MCF 10A (cell line): Measurements from ENCODE around the gene RGS19. TPM values are rescaled to one million over a fixed set of nuclear protein-coding genes. Genes with fewer than 3 reads are reported as not detected.

Source experiments
- BruUV-seq: library from RNA; stranded (reverse); fragments of 400-500 nt; replicated peaks from 2 replicates; lab custom pipeline; 2021; lab: Mats Ljungman, UMichigan
- CTCF ChIA-PET: fragments of 300-600 bp; sonication (Branson Sonifier 250); formaldehyde crosslinking; extraction: SDS; loops from one replicate; lab custom pipeline; 2021; ENCODE audit warnings: antibody characterized with exemption, inconsistent platforms; lab: Yijun Ruan, JAX
- POLR2A ChIA-PET: fragments of 300-600, 350-650 bp; sonication (Branson Sonifier 250); formaldehyde crosslinking; extraction: SDS; loops from one replicate; lab custom pipeline; 2020; ENCODE audit warnings: antibody characterized with exemption, inconsistent platforms; lab: Yijun Ruan, JAX
- DNase-seq: peaks from one replicate; pipeline ENCODE4 v3.0.0-alpha.2; 2018; ENCODE audit not compliant: unreplicated experiment
- H3K27ac Mint-ChIP-seq: one replicate; pipeline ENCODE4 v1.8.0; 2022; ENCODE audit warnings: mild to moderate bottlenecking, low read depth, mixed read lengths; ENCODE audit not compliant: unreplicated experiment
- H3K27me3 Mint-ChIP-seq: one replicate; pipeline ENCODE4 v1.8.0; 2022; ENCODE audit warnings: mixed read lengths; ENCODE audit not compliant: insufficient read depth, unreplicated experiment
- H3K36me3 Mint-ChIP-seq: one replicate; pipeline ENCODE4 v1.8.0; 2022; ENCODE audit warnings: mild to moderate bottlenecking, moderate library complexity, mixed read lengths; ENCODE audit not compliant: insufficient read depth, unreplicated experiment
- H3K4me1 Mint-ChIP-seq: one replicate; pipeline ENCODE4 v1.8.0; 2022; ENCODE audit warnings: mixed read lengths; ENCODE audit not compliant: insufficient read depth, unreplicated experiment
- H3K4me3 Mint-ChIP-seq: one replicate; pipeline ENCODE4 v1.8.0; 2022; ENCODE audit warnings: mild to moderate bottlenecking, moderate library complexity, mixed read lengths; ENCODE audit not compliant: unreplicated experiment
- H3K9me3 Mint-ChIP-seq: one replicate; pipeline ENCODE4 v1.8.0; 2022; ENCODE audit warnings: mixed read lengths; ENCODE audit not compliant: unreplicated experiment
- intact Hi-C: fragments of 100-400 bp; cut with micrococcal nuclease; formaldehyde crosslinking; loops from 2 replicates; pipeline ENCODE4 v1.14.1; 2022
- total RNA-seq: library from RNA; stranded (reverse); gene quantifications from 2 replicates; pipeline ENCODE4 v1.2.3, GENCODE V29; 2022
- TF ChIP-seq, protein P1 (sequence below): fragments of 200-600 bp; IDR thresholded peaks from one replicate; pipeline ENCODE4 v1.8.0; 2022; ENCODE audit warnings: antibody characterized with exemption, mild to moderate bottlenecking; ENCODE audit not compliant: unreplicated experiment

Gene RGS19
- total RNA-seq, 1 experiment from 2014 or later, result 8.8 TPM

DNA sequence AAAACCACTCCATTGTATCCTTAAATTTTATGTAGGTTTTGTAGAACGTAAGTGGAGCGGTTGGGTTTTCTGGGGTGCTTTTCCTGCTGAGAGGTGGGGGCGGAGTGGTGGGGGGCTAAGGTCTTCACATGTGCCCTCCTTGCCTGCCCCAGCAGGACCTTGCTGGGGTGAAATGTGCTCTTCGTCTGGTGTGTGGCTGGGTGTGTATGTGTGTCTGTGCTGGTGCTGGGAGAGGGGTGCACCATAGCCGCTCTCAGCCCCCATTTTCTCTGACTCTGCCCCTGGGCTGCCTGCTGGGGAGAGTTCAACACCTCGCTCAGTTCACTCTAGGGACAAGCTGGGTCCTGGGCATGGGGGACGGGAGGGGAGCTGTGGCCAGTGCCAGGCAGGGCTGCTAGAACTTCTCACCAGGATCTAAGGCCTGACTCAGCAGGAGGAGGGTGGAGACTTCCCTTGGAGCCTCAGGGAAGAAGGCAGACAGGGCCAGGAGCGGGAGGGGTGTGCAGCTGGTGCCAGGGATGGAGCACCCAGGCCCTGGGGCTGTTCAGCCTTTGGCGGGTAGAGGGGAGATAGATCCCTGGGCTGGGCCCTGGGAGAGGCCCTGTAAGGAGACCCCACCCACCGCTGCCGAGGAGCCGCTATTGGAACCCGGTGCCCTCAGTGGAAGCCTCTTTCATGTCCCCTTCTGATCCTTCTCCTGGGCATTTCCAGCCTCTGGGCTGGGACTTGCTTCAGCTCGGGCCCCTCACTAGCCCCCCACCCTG lies 34.7 kb downstream of the RGS19 start:
- Mint-ChIP-seq H3K4me1 (peaks cover 27% of the 10 kb centered on the region), H3K27ac (no peak overlapping the region), H3K36me3 (peaks cover 7% of the 10 kb centered on the region), H3K4me3 (peak overlapping the region; percentile 13), H3K27me3 (no peaks in the 10 kb centered on the region), H3K9me3 (no peaks in the 10 kb centered on the region)
- no TSS peak for BruUV-seq
- POLR2A ChIA-PET, result interaction anchor here (0.6 to 2.0 kb wide), 14 partner anchors 9 to 417 kb away, joined by 3 to 13 read pairs (median 4); partner anchors contain the start of genes GMEB2, OPRL1, PRPF6 and RGS19
- CTCF ChIA-PET, result interaction anchor here (0.6 to 10.8 kb wide), 7 partner anchors 9 to 88 kb away, joined by 3 to 284 read pairs (median 4); partner anchors contain the start of genes C20orf204, PRPF6 and TCEA2
- TF ChIP-seq, protein P1, sequence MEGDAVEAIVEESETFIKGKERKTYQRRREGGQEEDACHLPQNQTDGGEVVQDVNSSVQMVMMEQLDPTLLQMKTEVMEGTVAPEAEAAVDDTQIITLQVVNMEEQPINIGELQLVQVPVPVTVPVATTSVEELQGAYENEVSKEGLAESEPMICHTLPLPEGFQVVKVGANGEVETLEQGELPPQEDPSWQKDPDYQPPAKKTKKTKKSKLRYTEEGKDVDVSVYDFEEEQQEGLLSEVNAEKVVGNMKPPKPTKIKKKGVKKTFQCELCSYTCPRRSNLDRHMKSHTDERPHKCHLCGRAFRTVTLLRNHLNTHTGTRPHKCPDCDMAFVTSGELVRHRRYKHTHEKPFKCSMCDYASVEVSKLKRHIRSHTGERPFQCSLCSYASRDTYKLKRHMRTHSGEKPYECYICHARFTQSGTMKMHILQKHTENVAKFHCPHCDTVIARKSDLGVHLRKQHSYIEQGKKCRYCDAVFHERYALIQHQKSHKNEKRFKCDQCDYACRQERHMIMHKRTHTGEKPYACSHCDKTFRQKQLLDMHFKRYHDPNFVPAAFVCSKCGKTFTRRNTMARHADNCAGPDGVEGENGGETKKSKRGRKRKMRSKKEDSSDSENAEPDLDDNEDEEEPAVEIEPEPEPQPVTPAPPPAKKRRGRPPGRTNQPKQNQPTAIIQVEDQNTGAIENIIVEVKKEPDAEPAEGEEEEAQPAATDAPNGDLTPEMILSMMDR, result no peak
- DNase-seq, result peak; percentile 76
- intact Hi-C loops, result no loop called here

DNA sequence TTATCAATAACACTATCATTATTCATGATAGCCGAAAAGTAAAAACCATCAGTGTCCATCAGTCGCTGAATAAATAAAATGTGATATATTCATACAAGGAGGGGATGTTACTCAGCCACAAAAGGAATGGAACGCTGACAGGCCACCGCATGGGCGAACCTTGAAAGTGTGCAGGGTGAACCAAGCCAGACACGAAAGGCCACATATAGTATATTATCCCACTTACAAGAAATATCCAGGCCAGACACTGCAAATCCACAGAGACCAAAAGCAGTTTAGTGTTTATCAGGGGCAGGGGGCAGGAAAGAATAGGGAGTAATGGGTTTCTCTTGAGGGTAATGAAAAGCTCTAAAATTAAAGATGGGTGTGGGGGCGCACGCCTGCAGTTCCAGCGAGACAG lies 35.5 kb downstream of the RGS19 start:
- intact Hi-C loops, result no loop called here
- no peak overlapping the region for H3K4me3 Mint-ChIP-seq
- TF ChIP-seq, protein P1, result no peak
- H3K27me3 Mint-ChIP-seq, result no peaks in the 10 kb centered on the region
- POLR2A ChIA-PET, result interaction anchor here (0.5 to 2.0 kb wide), 6 partner anchors 36 to 419 kb away, joined by 3 to 5 read pairs (median 4); partner anchors contain the start of genes GMEB2, OPRL1, RGS19 and TPD52L2
- H3K9me3 Mint-ChIP-seq, result no peaks in the 10 kb centered on the region
- no TSS peak for BruUV-seq
- CTCF ChIA-PET, result interaction anchor here (0.7 to 10.8 kb wide), 3 partner anchors 13 to 76 kb away, joined by 5 to 284 read pairs (median 5); partner anchors contain the start of genes PRPF6 and TCEA2
- H3K4me1 Mint-ChIP-seq, result peaks cover 27% of the 10 kb centered on the region
- H3K27ac Mint-ChIP-seq, result no peak overlapping the region
- H3K36me3 Mint-ChIP-seq, result peaks cover 7% of the 10 kb centered on the region
- no peak for DNase-seq

DNA sequence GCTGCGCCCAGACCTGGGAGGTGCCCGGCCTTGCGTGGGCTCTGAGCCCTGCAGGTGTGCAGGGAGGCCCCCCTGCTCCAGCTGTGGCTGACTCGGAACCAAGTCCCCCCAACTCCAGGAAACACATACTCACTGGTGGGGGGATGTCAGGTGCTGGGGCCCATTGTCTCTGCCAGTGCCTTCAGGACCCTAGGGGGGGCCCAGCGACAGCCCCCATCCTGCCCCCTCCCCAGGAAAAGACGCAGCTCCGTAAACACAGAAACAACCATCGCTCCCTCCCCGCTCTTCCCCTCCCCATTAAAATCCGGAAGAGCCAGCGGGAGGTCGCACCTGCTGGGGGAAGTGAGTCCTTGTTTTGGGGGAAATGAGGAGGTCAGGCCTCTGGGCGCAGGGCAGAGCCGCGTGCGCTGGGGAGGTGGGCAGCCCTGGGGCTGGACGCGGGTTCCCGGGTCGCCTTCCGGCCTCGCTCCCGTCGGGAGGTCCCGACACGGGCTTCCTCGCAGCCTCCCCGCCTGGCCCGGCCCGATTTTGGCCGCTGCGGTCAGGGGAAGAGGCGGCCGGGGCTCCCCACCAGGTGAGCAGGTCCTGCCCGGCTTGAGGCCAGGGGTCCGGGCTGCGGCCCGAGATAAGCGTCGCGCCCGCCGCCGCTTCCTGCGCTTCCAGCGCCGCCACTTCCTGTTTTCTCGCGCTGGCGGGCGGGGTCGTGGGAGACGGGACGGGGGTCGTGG lies 37.1 kb downstream of the RGS19 start:
- no peak overlapping the region for H3K4me3 Mint-ChIP-seq
- TF ChIP-seq, protein P1, result no peak
- H3K27me3 Mint-ChIP-seq, result no peaks in the 10 kb centered on the region
- peaks cover 7% of the 10 kb centered on the region for H3K36me3 Mint-ChIP-seq
- no TSS peak for BruUV-seq
- peaks cover 27% of the 10 kb centered on the region for H3K4me1 Mint-ChIP-seq
- H3K9me3 Mint-ChIP-seq, result no peaks in the 10 kb centered on the region
- POLR2A ChIA-PET, result no interaction called here
- CTCF ChIA-PET, result interaction anchor here (4.4 to 10.8 kb wide), 2 partner anchors 14 to 28 kb away, joined by 37 to 284 read pairs; partner anchors contain the start of gene TCEA2
- no peak overlapping the region for H3K27ac Mint-ChIP-seq
- DNase-seq, result no peak
- intact Hi-C loops, result no loop called here

DNA sequence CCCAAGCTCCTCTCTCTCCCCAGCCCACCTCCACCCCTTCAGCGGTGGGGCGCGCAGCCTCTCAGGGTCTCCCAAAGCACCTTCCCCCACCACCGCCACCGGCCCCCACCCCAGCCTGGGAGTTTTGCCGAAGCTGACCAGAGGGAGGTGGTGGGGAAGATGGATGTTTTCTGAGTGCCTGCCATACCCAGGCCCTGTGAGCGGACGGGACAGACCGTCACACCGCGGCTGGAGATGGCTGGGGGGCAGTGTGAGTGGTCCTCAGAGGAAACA lies 37.6 kb downstream of the RGS19 start:
- BruUV-seq, result no TSS peak
- intact Hi-C loops, result no loop called here
- no peak overlapping the region for H3K27ac Mint-ChIP-seq
- no peaks in the 10 kb centered on the region for H3K27me3 Mint-ChIP-seq
- CTCF ChIA-PET, result interaction anchor here (4.0 to 10.8 kb wide), 3 partner anchors 15 to 78 kb away, joined by 37 to 284 read pairs (median 49); partner anchors contain the start of gene TCEA2
- DNase-seq, result no peak
- TF ChIP-seq, protein P1, result no peak
- POLR2A ChIA-PET, result interaction anchor here (0.7 to 3.8 kb wide), 3 partner anchors 10 to 86 kb away, joined by 3 to 26 read pairs (median 5); partner anchors contain the start of genes PRPF6, SAMD10 and UCKL1
- H3K4me3 Mint-ChIP-seq, result no peak overlapping the region
- peaks cover 27% of the 10 kb centered on the region for H3K4me1 Mint-ChIP-seq
- H3K9me3 Mint-ChIP-seq, result no peaks in the 10 kb centered on the region
- peaks cover 7% of the 10 kb centered on the region for H3K36me3 Mint-ChIP-seq
